ENCODE data around the gene FOXB1. TPM values are rescaled to one million over a fixed set of nuclear protein-coding genes. Genes with fewer than 3 reads are reported as not detected.
A peak's percentile ranks its signal among the peaks of the same experiment; 100 is the strongest.

The FOXB1 gene
- total RNA-seq, 2 donors from 2014 or later = not detected

DNA sequence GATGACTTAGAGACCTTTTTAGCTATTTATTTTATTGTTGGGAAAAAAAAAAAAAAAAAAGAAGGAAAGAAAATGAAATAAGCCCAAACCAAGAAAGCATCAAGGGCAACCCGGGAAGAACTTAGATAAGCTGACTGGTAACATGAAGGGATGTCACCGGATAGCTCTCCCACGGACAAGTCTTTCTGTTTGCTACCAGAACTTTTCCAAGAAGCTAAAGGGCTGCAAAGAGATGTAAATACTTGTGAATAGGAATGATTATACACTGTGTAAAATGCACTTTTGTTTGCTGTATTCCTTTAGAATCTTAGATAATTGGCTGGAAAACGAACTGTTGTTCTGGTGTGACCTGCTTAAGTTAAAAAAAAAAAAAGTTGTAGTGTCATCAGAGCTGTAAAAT is 2.8 kb downstream of the FOXB1 start:
- Histone ChIP-seq H3K27me3 (peaks cover 93% of the 10 kb centered on the region), H3K4me3 (peak overlapping the region; percentile 42), H3K4me1 (peaks cover 25% of the 10 kb centered on the region), H3K27ac (no peak overlapping the region), H3K36me3 (no peaks in the 10 kb centered on the region), H3K9ac (ENCODE audit: low read depth in 2 of 2, low read length in 2 of 2) (no peak overlapping the region), H3K9me3 (no peaks in the 10 kb centered on the region)
- TF ChIP-seq, protein P1, sequence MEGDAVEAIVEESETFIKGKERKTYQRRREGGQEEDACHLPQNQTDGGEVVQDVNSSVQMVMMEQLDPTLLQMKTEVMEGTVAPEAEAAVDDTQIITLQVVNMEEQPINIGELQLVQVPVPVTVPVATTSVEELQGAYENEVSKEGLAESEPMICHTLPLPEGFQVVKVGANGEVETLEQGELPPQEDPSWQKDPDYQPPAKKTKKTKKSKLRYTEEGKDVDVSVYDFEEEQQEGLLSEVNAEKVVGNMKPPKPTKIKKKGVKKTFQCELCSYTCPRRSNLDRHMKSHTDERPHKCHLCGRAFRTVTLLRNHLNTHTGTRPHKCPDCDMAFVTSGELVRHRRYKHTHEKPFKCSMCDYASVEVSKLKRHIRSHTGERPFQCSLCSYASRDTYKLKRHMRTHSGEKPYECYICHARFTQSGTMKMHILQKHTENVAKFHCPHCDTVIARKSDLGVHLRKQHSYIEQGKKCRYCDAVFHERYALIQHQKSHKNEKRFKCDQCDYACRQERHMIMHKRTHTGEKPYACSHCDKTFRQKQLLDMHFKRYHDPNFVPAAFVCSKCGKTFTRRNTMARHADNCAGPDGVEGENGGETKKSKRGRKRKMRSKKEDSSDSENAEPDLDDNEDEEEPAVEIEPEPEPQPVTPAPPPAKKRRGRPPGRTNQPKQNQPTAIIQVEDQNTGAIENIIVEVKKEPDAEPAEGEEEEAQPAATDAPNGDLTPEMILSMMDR (IDR thresholded peaks at IDR 0.05) = no peak
- DNase-seq = no peak
- intact Hi-C loops (cut with DNase I) = no loop called here

DNA sequence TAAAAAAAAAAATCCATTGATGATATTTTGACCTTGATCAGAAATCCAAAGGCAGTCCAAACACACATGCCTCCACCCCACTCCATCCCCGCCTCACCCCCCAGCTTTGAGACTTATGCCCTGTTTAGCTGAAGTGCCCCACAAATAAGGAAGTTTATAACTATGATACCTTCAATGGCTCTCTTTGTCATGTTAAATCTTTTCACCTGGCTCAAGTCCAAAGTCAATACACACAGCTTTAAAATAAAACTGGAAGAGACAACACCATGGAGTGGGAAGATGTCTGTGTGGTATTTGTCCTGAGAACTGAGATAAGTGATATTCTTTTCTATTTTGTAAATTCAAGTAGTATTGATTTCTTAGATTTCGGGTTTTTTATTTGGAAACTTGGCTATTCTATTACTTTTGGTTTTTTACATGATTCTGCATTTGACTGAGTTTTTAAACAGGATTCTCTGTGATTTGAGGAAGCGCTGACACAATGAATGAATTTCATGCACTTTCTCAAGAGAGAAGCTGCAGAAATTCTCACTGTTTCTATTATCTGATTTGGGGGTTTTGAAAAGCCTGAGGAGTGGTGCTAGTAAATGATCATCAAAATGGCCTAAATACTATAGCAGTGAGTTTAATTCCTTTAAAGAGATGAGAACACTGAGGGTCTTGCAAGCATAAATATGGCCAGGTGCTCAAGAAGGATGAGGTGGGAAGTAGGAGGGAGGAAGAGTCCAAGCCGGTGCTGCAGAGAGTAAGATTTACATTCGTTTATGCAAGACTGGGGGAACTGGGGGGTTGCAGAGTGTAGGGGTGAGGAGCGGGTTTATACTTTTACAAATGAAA is 5.2 kb downstream of the FOXB1 start:
- Histone ChIP-seq H3K27me3 (peaks cover 81% of the 10 kb centered on the region), H3K27ac (no peak overlapping the region), H3K4me1 (peaks cover 21% of the 10 kb centered on the region), H3K9ac (ENCODE audit: low read depth in 2 of 2, low read length in 2 of 2) (no peak overlapping the region), H3K9me3 (no peaks in the 10 kb centered on the region), H3K4me3 (no peak overlapping the region), H3K36me3 (no peaks in the 10 kb centered on the region)
- no peak for DNase-seq
- intact Hi-C loops (cut with DNase I) = no loop called here
- TF ChIP-seq, protein P1 (IDR thresholded peaks at IDR 0.05) = no peak

DNA sequence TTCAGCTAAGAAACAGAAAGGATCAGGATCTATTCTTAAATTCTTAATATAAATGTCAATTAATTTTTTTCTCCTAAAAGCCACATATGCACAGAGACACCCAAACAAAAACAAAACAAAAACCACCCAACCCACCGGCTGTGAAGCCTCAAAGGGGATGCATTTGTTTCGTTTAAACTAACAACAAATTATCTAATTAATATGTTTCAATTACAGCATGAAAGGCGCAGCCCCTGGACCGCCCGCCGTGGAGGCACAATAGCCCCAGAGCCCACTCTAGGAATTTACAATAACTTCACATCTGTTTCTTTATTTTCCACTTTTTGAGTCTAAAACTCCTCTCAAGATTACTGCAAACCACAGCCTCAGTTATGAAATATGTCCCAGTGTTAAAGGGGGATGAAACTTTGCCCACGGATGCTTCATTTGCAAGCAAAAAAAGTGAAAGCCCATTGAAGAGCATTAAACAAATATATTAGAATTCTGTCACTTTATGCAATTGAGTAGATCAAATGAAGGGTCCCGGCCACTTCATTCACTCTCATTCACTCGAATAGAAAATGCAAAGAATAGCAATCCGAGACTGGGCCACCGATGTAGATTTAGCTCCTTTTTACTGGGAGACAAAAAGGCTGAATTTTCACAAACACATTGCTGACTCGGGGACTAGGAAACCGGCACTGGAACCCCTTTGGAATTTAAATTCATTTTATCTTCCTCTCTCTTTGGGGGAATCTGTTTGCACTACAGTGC is 6.0 kb downstream of the FOXB1 start:
- DNase-seq = no peak
- no peak overlapping the region for H3K9ac ChIP-seq (ENCODE audit: low read depth in 2 of 2, low read length in 2 of 2)

DNA sequence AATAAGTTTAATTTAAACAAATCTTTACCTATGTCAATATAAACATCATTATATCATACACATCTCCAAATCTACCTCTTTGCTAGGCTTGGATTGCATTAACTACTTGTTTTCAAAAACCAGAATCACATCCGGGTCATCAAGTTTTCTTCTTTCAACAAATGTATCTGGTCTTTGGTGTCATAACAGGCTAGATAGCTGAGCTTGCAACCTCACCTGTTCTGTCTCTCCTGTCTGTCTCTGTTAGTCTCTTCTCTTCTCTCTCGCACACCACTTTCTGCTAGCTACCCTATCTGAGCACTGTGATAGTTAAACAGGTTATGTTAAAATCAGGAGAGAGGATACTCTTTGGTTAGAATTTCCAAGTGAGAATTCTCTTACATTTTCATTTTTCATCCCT is 6.7 kb downstream of the FOXB1 start:
- Histone ChIP-seq H3K27me3 (peaks cover 66% of the 10 kb centered on the region), H3K9me3 (no peaks in the 10 kb centered on the region), H3K27ac (no peak overlapping the region), H3K4me3 (no peak overlapping the region), H3K36me3 (no peaks in the 10 kb centered on the region), H3K4me1 (peaks cover 9% of the 10 kb centered on the region), H3K9ac (ENCODE audit: low read depth in 2 of 2, low read length in 2 of 2) (no peak overlapping the region)
- TF ChIP-seq, protein P1 (IDR thresholded peaks at IDR 0.05) = no peak
- intact Hi-C loops (cut with DNase I) = no loop called here
- DNase-seq = no peak

More for the DNA sequence above, 6.0 kb downstream of the FOXB1 start:
- no peak overlapping the region for H3K27ac ChIP-seq
- H3K4me3 ChIP-seq = no peak overlapping the region
- peaks cover 73% of the 10 kb centered on the region for H3K27me3 ChIP-seq
- H3K36me3 ChIP-seq = no peaks in the 10 kb centered on the region
- H3K9me3 ChIP-seq = no peaks in the 10 kb centered on the region
- H3K4me1 ChIP-seq = peaks cover 16% of the 10 kb centered on the region
- intact Hi-C loops (cut with DNase I) = no loop called here
- TF ChIP-seq, protein P1 (IDR thresholded peaks at IDR 0.05) = no peak

DNA sequence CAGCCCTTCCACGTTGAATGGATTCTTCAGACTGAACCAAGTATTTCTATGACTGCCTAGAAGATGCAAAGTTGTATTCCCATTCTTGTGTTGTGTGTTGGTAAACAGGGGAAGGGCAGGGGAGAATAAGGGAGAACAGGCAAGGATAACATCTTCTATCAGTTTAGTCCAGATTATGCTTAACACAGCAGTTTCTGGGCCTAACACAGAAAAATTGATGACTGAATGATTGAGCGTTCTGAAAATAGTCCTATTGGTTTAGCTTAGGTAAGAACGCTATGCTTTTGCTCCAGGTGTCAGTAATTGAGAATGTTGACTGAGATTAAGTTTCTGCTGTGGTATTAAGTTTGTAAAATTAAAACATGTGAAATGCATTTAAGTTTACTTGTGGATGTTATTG is 8.6 kb downstream of the FOXB1 start:
- Histone ChIP-seq H3K27me3 (peaks cover 51% of the 10 kb centered on the region), H3K4me3 (no peak overlapping the region), H3K9ac (ENCODE audit: low read depth in 2 of 2, low read length in 2 of 2) (no peak overlapping the region), H3K4me1 (no peaks in the 10 kb centered on the region), H3K36me3 (no peaks in the 10 kb centered on the region), H3K9me3 (no peaks in the 10 kb centered on the region), H3K27ac (no peak overlapping the region)
- intact Hi-C loops (cut with DNase I) = no loop called here
- TF ChIP-seq, protein P1 (IDR thresholded peaks at IDR 0.05) = no peak
- no peak for DNase-seq

All from colonic mucosa (tissue), 4 donors.